ENCODE data around the gene DNAJC5.

DNA sequence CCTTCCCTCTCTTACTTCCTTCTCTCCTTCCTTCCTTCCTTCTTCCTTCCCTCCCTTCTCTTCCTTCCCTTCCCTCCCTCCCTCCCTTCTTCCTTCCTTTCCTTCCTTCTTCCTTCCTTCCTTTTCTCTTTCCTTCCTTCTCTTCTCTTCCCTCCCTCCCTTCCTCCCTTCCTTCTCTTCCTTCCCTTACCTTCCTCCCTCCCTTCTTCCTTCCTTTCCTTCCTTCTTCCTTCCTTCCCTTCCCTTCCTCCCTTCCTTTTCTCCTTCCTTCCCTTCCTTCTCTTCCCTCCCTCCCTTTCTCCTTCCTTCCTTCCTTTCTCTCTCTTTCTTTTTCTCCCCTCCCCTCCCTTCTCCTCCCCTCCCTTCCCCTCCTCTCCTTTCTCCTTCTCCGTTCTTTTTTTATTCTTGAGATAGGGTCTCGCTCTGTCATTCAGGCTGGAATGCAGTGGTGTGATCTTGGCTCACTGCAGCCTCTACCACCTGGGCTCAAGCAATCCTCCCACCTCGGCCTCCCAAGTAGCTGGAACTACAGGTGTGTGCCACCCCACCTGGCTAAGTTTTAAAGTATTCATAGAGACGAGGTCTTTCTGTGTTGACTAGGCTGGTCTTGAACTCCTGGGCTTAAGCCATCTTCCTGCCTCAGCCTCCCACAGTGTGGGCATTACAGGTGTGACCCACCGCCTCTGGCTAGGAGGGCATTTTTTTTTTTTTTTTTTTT lies 75.9 kb downstream of the DNAJC5 start:
- TF ChIP-seq EZH2 (IDR thresholded peaks at IDR 0.05; ENCODE audit: low read depth, unreplicated experiment) (no peak), EZH2phosphoT487 (IDR thresholded peaks at IDR 0.05; ENCODE audit: unreplicated experiment) (no peak), POLR2AphosphoS5 (IDR thresholded peaks at IDR 0.05; ENCODE audit: low read depth) (no peak), ZNF114 (CRISPR knock-in tag; IDR thresholded peaks at IDR 0.05) (no peak)
- TF ChIP-seq, protein P1, sequence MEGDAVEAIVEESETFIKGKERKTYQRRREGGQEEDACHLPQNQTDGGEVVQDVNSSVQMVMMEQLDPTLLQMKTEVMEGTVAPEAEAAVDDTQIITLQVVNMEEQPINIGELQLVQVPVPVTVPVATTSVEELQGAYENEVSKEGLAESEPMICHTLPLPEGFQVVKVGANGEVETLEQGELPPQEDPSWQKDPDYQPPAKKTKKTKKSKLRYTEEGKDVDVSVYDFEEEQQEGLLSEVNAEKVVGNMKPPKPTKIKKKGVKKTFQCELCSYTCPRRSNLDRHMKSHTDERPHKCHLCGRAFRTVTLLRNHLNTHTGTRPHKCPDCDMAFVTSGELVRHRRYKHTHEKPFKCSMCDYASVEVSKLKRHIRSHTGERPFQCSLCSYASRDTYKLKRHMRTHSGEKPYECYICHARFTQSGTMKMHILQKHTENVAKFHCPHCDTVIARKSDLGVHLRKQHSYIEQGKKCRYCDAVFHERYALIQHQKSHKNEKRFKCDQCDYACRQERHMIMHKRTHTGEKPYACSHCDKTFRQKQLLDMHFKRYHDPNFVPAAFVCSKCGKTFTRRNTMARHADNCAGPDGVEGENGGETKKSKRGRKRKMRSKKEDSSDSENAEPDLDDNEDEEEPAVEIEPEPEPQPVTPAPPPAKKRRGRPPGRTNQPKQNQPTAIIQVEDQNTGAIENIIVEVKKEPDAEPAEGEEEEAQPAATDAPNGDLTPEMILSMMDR (conservative IDR thresholded peaks at IDR 0.05; ENCODE audit: low read depth in 2 of 2): no peak
- TF ChIP-seq, protein P2, sequence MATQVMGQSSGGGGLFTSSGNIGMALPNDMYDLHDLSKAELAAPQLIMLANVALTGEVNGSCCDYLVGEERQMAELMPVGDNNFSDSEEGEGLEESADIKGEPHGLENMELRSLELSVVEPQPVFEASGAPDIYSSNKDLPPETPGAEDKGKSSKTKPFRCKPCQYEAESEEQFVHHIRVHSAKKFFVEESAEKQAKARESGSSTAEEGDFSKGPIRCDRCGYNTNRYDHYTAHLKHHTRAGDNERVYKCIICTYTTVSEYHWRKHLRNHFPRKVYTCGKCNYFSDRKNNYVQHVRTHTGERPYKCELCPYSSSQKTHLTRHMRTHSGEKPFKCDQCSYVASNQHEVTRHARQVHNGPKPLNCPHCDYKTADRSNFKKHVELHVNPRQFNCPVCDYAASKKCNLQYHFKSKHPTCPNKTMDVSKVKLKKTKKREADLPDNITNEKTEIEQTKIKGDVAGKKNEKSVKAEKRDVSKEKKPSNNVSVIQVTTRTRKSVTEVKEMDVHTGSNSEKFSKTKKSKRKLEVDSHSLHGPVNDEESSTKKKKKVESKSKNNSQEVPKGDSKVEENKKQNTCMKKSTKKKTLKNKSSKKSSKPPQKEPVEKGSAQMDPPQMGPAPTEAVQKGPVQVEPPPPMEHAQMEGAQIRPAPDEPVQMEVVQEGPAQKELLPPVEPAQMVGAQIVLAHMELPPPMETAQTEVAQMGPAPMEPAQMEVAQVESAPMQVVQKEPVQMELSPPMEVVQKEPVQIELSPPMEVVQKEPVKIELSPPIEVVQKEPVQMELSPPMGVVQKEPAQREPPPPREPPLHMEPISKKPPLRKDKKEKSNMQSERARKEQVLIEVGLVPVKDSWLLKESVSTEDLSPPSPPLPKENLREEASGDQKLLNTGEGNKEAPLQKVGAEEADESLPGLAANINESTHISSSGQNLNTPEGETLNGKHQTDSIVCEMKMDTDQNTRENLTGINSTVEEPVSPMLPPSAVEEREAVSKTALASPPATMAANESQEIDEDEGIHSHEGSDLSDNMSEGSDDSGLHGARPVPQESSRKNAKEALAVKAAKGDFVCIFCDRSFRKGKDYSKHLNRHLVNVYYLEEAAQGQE (IDR thresholded peaks at IDR 0.05; ENCODE audit: unreplicated experiment): no peak
- TF ChIP-seq, protein P3, sequence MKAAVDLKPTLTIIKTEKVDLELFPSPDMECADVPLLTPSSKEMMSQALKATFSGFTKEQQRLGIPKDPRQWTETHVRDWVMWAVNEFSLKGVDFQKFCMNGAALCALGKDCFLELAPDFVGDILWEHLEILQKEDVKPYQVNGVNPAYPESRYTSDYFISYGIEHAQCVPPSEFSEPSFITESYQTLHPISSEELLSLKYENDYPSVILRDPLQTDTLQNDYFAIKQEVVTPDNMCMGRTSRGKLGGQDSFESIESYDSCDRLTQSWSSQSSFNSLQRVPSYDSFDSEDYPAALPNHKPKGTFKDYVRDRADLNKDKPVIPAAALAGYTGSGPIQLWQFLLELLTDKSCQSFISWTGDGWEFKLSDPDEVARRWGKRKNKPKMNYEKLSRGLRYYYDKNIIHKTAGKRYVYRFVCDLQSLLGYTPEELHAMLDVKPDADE (IDR thresholded peaks at IDR 0.05): no peak
